ENCODE results near the gene MYL5. TPM values are rescaled to one million over a fixed set of nuclear protein-coding genes. Genes with fewer than 3 reads are reported as not detected.

MYL5 gene
- total RNA-seq, 6 donors from 2014 or later: 4.7 to 25.1 (median 17.1) TPM

GRCh38 chr4:627347-628125 lies 46.8 kb upstream of the MYL5 start:
- no peaks in the 10 kb centered on the region for H3K9me3 ChIP-seq
- DNase-seq (peak; percentile 10 to 54), ATAC-seq (ENCODE audit: low FRiP score in 2 of 2) (no peak)
- no peak overlapping the region for H3K27ac ChIP-seq
- H3K36me3 ChIP-seq: no peaks in the 10 kb centered on the region
- no peaks in the 10 kb centered on the region for H3K4me1 ChIP-seq
- H3K27me3 ChIP-seq: no peaks in the 10 kb centered on the region
- 72 to 75% methylated on average over 13 to 14 of the region's 15 CpGs for WGBS, 2 donors
- TF ChIP-seq EP300 (IDR thresholded peaks at IDR 0.05) (no peak), POLR2AphosphoS5 (IDR thresholded peaks at IDR 0.05) (no peak), CTCF (IDR thresholded peaks at IDR 0.05) (no peak), POLR2A (IDR thresholded peaks at IDR 0.05) (no peak)
- no peak overlapping the region for H3K4me3 ChIP-seq

GRCh38 chr4:628311-628741 lies 46.0 kb upstream of the MYL5 start:
- peak; percentile 13 to 75 for DNase-seq

GRCh38 chr4:628821-629635 lies 45.3 kb upstream of the MYL5 start:
- no peaks in the 10 kb centered on the region for H3K9me3 ChIP-seq
- ATAC-seq (ENCODE audit: low FRiP score in 2 of 2) (no peak), DNase-seq (peak; percentile 13 to 67)
- H3K36me3 ChIP-seq: no peaks in the 10 kb centered on the region
- no peak overlapping the region for H3K27ac ChIP-seq
- no peak overlapping the region for H3K4me3 ChIP-seq
- H3K27me3 ChIP-seq: no peaks in the 10 kb centered on the region
- TF ChIP-seq POLR2AphosphoS5 (IDR thresholded peaks at IDR 0.05): no peak
- TF ChIP-seq POLR2A (IDR thresholded peaks at IDR 0.05): no peak
- TF ChIP-seq EP300 (IDR thresholded peaks at IDR 0.05): no peak
- TF ChIP-seq CTCF (IDR thresholded peaks at IDR 0.05): no peak
- 37 to 85% methylated on average over 3 to 12 of the region's 27 CpGs for WGBS, 2 donors
- no peaks in the 10 kb centered on the region for H3K4me1 ChIP-seq

More at GRCh38 chr4:628311-628741, 46.0 kb upstream of the MYL5 start:
- Histone ChIP-seq H3K27ac (no peak overlapping the region), H3K9me3 (no peaks in the 10 kb centered on the region), H3K27me3 (no peaks in the 10 kb centered on the region), H3K36me3 (no peaks in the 10 kb centered on the region), H3K4me1 (no peaks in the 10 kb centered on the region), H3K4me3 (no peak overlapping the region)
- WGBS, 2 donors: 58 to 100% methylated on average over 2 to 7 of the region's 17 CpGs
- TF ChIP-seq EP300 (IDR thresholded peaks at IDR 0.05) (no peak), POLR2AphosphoS5 (IDR thresholded peaks at IDR 0.05) (no peak), CTCF (IDR thresholded peaks at IDR 0.05) (no peak), POLR2A (IDR thresholded peaks at IDR 0.05) (no peak)
- ATAC-seq (ENCODE audit: low FRiP score in 2 of 2): no peak

- no peak overlapping the region for H3K27ac ChIP-seq
- ATAC-seq (ENCODE audit: low FRiP score in 2 of 2) (no peak), DNase-seq (peak; percentile 12 to 39)
- H3K4me3 ChIP-seq: no peak overlapping the region
- no peaks in the 10 kb centered on the region for H3K9me3 ChIP-seq
- 86 to 89% methylated on average over 8 to 9 of the region's 9 CpGs for WGBS, 2 donors
- H3K36me3 ChIP-seq: no peaks in the 10 kb centered on the region
- no peaks in the 10 kb centered on the region for H3K27me3 ChIP-seq
- TF ChIP-seq EP300 (IDR thresholded peaks at IDR 0.05): no peak
- no peaks in the 10 kb centered on the region for H3K4me1 ChIP-seq
These were observed 44.8 kb upstream of the MYL5 start for GRCh38 chr4:629636-629914.

GRCh38 chr4:629915-630641 lies 44.3 kb upstream of the MYL5 start:
- 55 to 63% methylated on average over 20 of the region's 20 CpGs for WGBS, 2 donors
- Histone ChIP-seq H3K27me3 (no peaks in the 10 kb centered on the region), H3K27ac (no peak overlapping the region), H3K4me3 (no peak overlapping the region), H3K4me1 (no peaks in the 10 kb centered on the region), H3K9me3 (no peaks in the 10 kb centered on the region), H3K36me3 (no peaks in the 10 kb centered on the region)
- TF ChIP-seq CTCF (IDR thresholded peaks at IDR 0.05): no peak
- no peak for ATAC-seq (ENCODE audit: low FRiP score in 2 of 2)
- DNase-seq: peak in 1 of 2 donors; percentile 67
